SK-N-SH (cell line): Measurements from ENCODE around the gene IGF2R. TPM values are rescaled to one million over a fixed set of nuclear protein-coding genes. Genes with fewer than 3 reads are reported as not detected.

ENCODE experiments used
- CTCF ChIA-PET: fragments of 300-600, 350-600 bp; formaldehyde crosslinking; extraction: SDS; loops from one replicate; lab custom pipeline; 2021; lab: Yijun Ruan, JAX
- POLR2A ChIA-PET: fragments of 350-600 bp; sonication (Branson Sonifier 250); formaldehyde crosslinking; extraction: SDS; loops from one replicate; lab custom pipeline; 2020; ENCODE audit warnings: antibody characterized with exemption, inconsistent platforms; lab: Yijun Ruan, JAX
- DNase-seq: peaks from one replicate; pipeline ENCODE4 v3.0.0; 2012
- H2AFZ ChIP-seq: fragments of 200-600 bp; sonication (generic); 2 replicates; pipeline ENCODE4 v1.8.1; 2016; ENCODE audit warnings: antibody characterized with exemption, mild to moderate bottlenecking, low read depth
- H3F3A ChIP-seq: fragments of 200-600 bp; sonication (generic); replicated peaks from 2 replicates; pipeline ENCODE3; 2016; ENCODE audit warnings: antibody characterized with exemption, mild to moderate bottlenecking; ENCODE audit not compliant: insufficient read depth
- H3K27ac ChIP-seq, 2 experiments: fragments of 200-500 bp in 1 of 2; fragments of 200-600 bp in 1 of 2; sonication (Bioruptor generic) in 1 of 2; sonication (generic), shearing (Covaris generic) in 1 of 2; 2 replicates each; pipeline versions ENCODE4 v1.5.1 to v1.6.1; 2014 to 2016; ENCODE audit warnings: low read depth in 2 of 2, inconsistent platforms in 1 of 2, low read length in 1 of 2, mild to moderate bottlenecking in 1 of 2, mixed read lengths in 1 of 2
- H3K27me3 ChIP-seq: fragments of 200-600 bp; sonication (generic), shearing (Covaris generic); 2 replicates; pipeline ENCODE4 v1.6.1; 2016; ENCODE audit warnings: mixed run types; ENCODE audit not compliant: insufficient read depth
- H3K36me3 ChIP-seq, 2 experiments: fragments of 200-500 bp in 1 of 2; fragments of 200-600 bp in 1 of 2; sonication (Bioruptor generic) in 1 of 2; sonication (generic) in 1 of 2; replicated peaks in 1 of 2; 2 replicates each; pipeline versions ENCODE3 to v1.5.1; 2014 to 2016; ENCODE audit warnings: low read length in 1 of 2, mild to moderate bottlenecking in 1 of 2; ENCODE audit not compliant: insufficient read depth in 2 of 2, control insufficient read depth in 1 of 2
- H3K4me1 ChIP-seq, 2 experiments: fragments of 200-500 bp in 1 of 2; fragments of 200-600 bp in 1 of 2; sonication (Bioruptor generic) in 1 of 2; sonication (generic), shearing (Covaris generic) in 1 of 2; 2 replicates each; pipeline versions ENCODE4 v1.5.1 to v1.6.1; 2014 to 2016; ENCODE audit warnings: low read depth in 1 of 2, low read length in 1 of 2, mixed run types in 1 of 2; ENCODE audit not compliant: insufficient read depth in 2 of 2, control insufficient read depth in 1 of 2
- H3K4me2 ChIP-seq: fragments of 200-600 bp; sonication (generic), shearing (Covaris generic); 2 replicates; pipeline ENCODE4 v1.6.1; 2017; ENCODE audit warnings: mixed run types
- H3K4me3 ChIP-seq, 2 experiments: fragments of 200-500 bp in 1 of 2; fragments of 200-600 bp in 1 of 2; sonication (Bioruptor generic) in 1 of 2; sonication (generic), shearing (Covaris generic) in 1 of 2; 2 replicates each; pipeline versions ENCODE4 v1.5.1 to v1.8.1; 2014 to 2016; ENCODE audit warnings: low read depth in 2 of 2, inconsistent platforms in 1 of 2, low read length in 1 of 2, mild to moderate bottlenecking in 1 of 2, mixed read lengths in 1 of 2, moderate library complexity in 1 of 2
- H3K79me2 ChIP-seq: fragments of 200-600 bp; sonication (generic); 2 replicates; pipeline ENCODE4 v1.8.1; 2017; ENCODE audit warnings: mild to moderate bottlenecking; ENCODE audit not compliant: insufficient read depth
- H3K9ac ChIP-seq: fragments of 200-600 bp; sonication (generic); 2 replicates; pipeline ENCODE4 v1.6.1; 2017; ENCODE audit warnings: mixed run types
- H3K9me2 ChIP-seq: fragments of 200-600 bp; sonication (generic); 2 replicates; pipeline ENCODE4 v1.6.1; 2017; ENCODE audit warnings: mixed run types
- H3K9me3 ChIP-seq: fragments of 200-600 bp; sonication (generic); 2 replicates; pipeline ENCODE4 v1.6.1; 2017; ENCODE audit warnings: mixed run types, mild to moderate bottlenecking, moderate library complexity
- H4K20me1 ChIP-seq: fragments of 200-600 bp; sonication (generic); 2 replicates; pipeline ENCODE4 v1.6.1; 2017; ENCODE audit warnings: mild to moderate bottlenecking, mixed run types; ENCODE audit not compliant: insufficient read depth
- CHD2 ChIP-seq: fragments of 150-350 bp; IDR thresholded peaks from 2 replicates; pipeline ENCODE4 v1.6.1; 2018; ENCODE audit warnings: low read length; ENCODE audit not compliant: partially characterized antibody
- CTCF ChIP-seq: fragments of 200-600 bp; sonication (generic); IDR thresholded peaks from 2 replicates; pipeline ENCODE4 v1.6.1; 2017; ENCODE audit warnings: antibody characterized with exemption, mild to moderate bottlenecking, moderate library complexity
- ELF1 ChIP-seq: IDR thresholded peaks from 2 replicates; pipeline ENCODE4 v1.4.0; 2012
- EP300 ChIP-seq, 2 experiments: IDR thresholded peaks; 2 replicates each; pipeline versions ENCODE4 v1.4.0 to v1.6.1; 2012; ENCODE audit warnings: borderline replicate concordance in 1 of 2, low read depth in 1 of 2, low read length in 1 of 2
- FOSL2 ChIP-seq: IDR thresholded peaks from 2 replicates; pipeline ENCODE4 v1.4.0; 2012; ENCODE audit warnings: low read depth, mild to moderate bottlenecking, moderate library complexity, borderline replicate concordance
- GATA2 ChIP-seq: sonication (generic); formaldehyde crosslinking; IDR thresholded peaks from 2 replicates; pipeline ENCODE4 v1.5.0; 2020; ENCODE audit warnings: mild to moderate bottlenecking, missing genetic modification reagents
- MAX ChIP-seq: IDR thresholded peaks from 2 replicates; pipeline ENCODE4 v1.4.0; 2012; ENCODE audit warnings: low read depth
- MXI1 ChIP-seq: IDR thresholded peaks from 2 replicates; pipeline ENCODE4 v1.6.1; 2012; ENCODE audit warnings: mild to moderate bottlenecking, low read depth, low read length, improper control_type of control experiment
- PBX3 ChIP-seq: IDR thresholded peaks from 2 replicates; pipeline ENCODE4; 2012
- RCOR1 ChIP-seq: fragments of 150-350 bp; IDR thresholded peaks from 2 replicates; pipeline ENCODE4 v1.6.1; 2017; ENCODE audit warnings: antibody characterized with exemption, low read length
- TCF12 ChIP-seq: IDR thresholded peaks from 2 replicates; pipeline ENCODE4 v1.4.0; 2012
- TEAD4 ChIP-seq: IDR thresholded peaks from 2 replicates; pipeline ENCODE4 v1.4.0; 2012; ENCODE audit warnings: mild to moderate bottlenecking, borderline replicate concordance; ENCODE audit not compliant: insufficient read depth
- USF2 ChIP-seq: fragments of 150-350 bp; IDR thresholded peaks from 2 replicates; pipeline ENCODE4 v1.6.1; 2017; ENCODE audit warnings: antibody characterized with exemption, low read length, low read depth, borderline replicate concordance
- ZBTB33 ChIP-seq: IDR thresholded peaks from 2 replicates; pipeline ENCODE4 v1.4.0; 2012; ENCODE audit warnings: low read depth, borderline replicate concordance
- WGBS: methylation state at CpG from one replicate; pipeline ENCODE4 v1.1.6; 2017; ENCODE audit warnings: low lambda C conversion rate; 5-methylcytosine and 5-hydroxymethylcytosine counted together
- polyA plus RNA-seq, 3 experiments: library from polyadenylated mRNA; depleted of rRNA; stranded (reverse); fragments of >200 nt; gene quantifications; 2 replicates each; pipeline ENCODE4 v1.2.3, GENCODE V29; 2012

The IGF2R gene
- polyA plus RNA-seq, 1 of the 3 experiments (the other 2 are of a cell fraction): 45.0 TPM

- TF ChIP-seq CTCF (no peak), CHD2 (no peak), GATA2 (no peak)
These were observed 38.7 kb downstream of the IGF2R start (continued) for GRCh38 chr6:160007611-160008010.

- Histone ChIP-seq H3K9ac (no peak overlapping the region), H3K27me3 (no peaks in the 10 kb centered on the region; the same call in 1 of the 2 replicates), H3K9me3 (no peaks in the 10 kb centered on the region), H3K4me2 (no peak overlapping the region), H3K4me3 (no peak overlapping the region), H4K20me1 (peaks cover 36% of the 10 kb centered on the region), H2AFZ (no peak overlapping the region), H3K4me1 (peaks cover 0 to 5% of the 10 kb centered on the region in 2 experiments; a peak in 1 of 4 replicates), H3K79me2 (peaks cover 38% of the 10 kb centered on the region), H3K27ac (no peak overlapping the region), H3K36me3 (peaks cover 21 to 30% of the 10 kb centered on the region in 2 experiments), H3F3A (no peaks in the 10 kb centered on the region), H3K9me2 (no peaks in the 10 kb centered on the region)
- WGBS: 84% methylated on average over 8 of the region's 8 CpGs
- ChIA-PET CTCF (no interaction called here), POLR2A (no interaction called here)
- no peak for TF ChIP-seq TCF12
- no peak for TF ChIP-seq ZBTB33
- no peak for TF ChIP-seq EP300 (IDR thresholded peaks at IDR 0.05; ENCODE audit: borderline replicate concordance in 1 of 2, low read depth in 1 of 2, low read length in 1 of 2)
- TF ChIP-seq RCOR1: no peak
- no peak for TF ChIP-seq MXI1
- no peak for TF ChIP-seq MAX
- no peak for TF ChIP-seq FOSL2
- TF ChIP-seq USF2: no peak
- TF ChIP-seq TEAD4: no peak
- no peak for TF ChIP-seq CTCF
- TF ChIP-seq PBX3: no peak
- TF ChIP-seq GATA2: no peak
- no peak for TF ChIP-seq ELF1
- no peak for TF ChIP-seq CHD2
- DNase-seq: no peak
These were observed 41.2 kb downstream of the IGF2R start for GRCh38 chr6:160010067-160010466.
